ENCODE results near the gene CNIH3.
A peak's percentile ranks its signal among the peaks of the same experiment; 100 is the strongest.
"Not testable (repeated sequence)": the region's sequence is repeated elsewhere in the genome, so short reads cannot be mapped to it uniquely, and the experiment has no call there.

The CNIH3 gene

GRCh38 chr1:224615861-224616755 lies at the start of gene CNIH3:
Gene CNIH3 (plus strand): TSS chr1:224616317. CDS start chr1:224617175, 858 bp downstream.
- DNase-seq (ENCODE audit: low spot score), result peak; percentile 44

- DNase-seq (ENCODE audit: low spot score), result not testable (repeated sequence)
These were observed 49.6 kb upstream of the CNIH3 start for GRCh38 chr1:224566492-224566891.

GRCh38 chr1:224569276-224569675 lies 46.8 kb upstream of the CNIH3 start:
- no peak for DNase-seq (ENCODE audit: low spot score)

- peak; percentile 83 for DNase-seq (ENCODE audit: low spot score)
These were observed 44.1 kb upstream of the CNIH3 start for GRCh38 chr1:224571975-224572374.

- peak; percentile 18 for DNase-seq (ENCODE audit: low spot score)
These were observed 36.6 kb upstream of the CNIH3 start for GRCh38 chr1:224579526-224579925.

GRCh38 chr1:224580006-224580405 lies 36.1 kb upstream of the CNIH3 start:
- no peak for DNase-seq (ENCODE audit: low spot score)

GRCh38 chr1:224582041-224582440 lies 34.1 kb upstream of the CNIH3 start:
- DNase-seq (ENCODE audit: low spot score), result no peak

GRCh38 chr1:224583774-224584173 lies 32.3 kb upstream of the CNIH3 start:
- DNase-seq (ENCODE audit: low spot score), result no peak

GRCh38 chr1:224585051-224585450 lies 31.1 kb upstream of the CNIH3 start:
- no peak for DNase-seq (ENCODE audit: low spot score)

GRCh38 chr1:224587051-224587450 lies 29.1 kb upstream of the CNIH3 start:
- no peak for DNase-seq (ENCODE audit: low spot score)

- no peak for DNase-seq (ENCODE audit: low spot score)
These were observed 27.6 kb upstream of the CNIH3 start for GRCh38 chr1:224588515-224588914.

GRCh38 chr1:224589006-224589405 lies 27.1 kb upstream of the CNIH3 start:
- DNase-seq (ENCODE audit: low spot score), result peak; percentile 16

GRCh38 chr1:224591326-224591725 lies 24.8 kb upstream of the CNIH3 start:
- DNase-seq (ENCODE audit: low spot score), result no peak

GRCh38 chr1:224592636-224593582 lies 23.2 kb upstream of the CNIH3 start:
- peak; percentile 92 for DNase-seq (ENCODE audit: low spot score)

GRCh38 chr1:224594360-224594759 lies 21.8 kb upstream of the CNIH3 start:
- DNase-seq (ENCODE audit: low spot score), result no peak

- DNase-seq (ENCODE audit: low spot score), result no peak
These were observed 21.3 kb upstream of the CNIH3 start for GRCh38 chr1:224594851-224595250.

GRCh38 chr1:224605482-224606181 lies 10.5 kb upstream of the CNIH3 start:
- DNase-seq (ENCODE audit: low spot score), result no peak

GRCh38 chr1:224607188-224608148 lies 8.6 kb upstream of the CNIH3 start:
- DNase-seq (ENCODE audit: low spot score), result no peak

- DNase-seq (ENCODE audit: low spot score), result no peak
These were observed 6.8 kb upstream of the CNIH3 start for GRCh38 chr1:224609333-224609732.

GRCh38 chr1:224612246-224612645 lies 3.9 kb upstream of the CNIH3 start:
- DNase-seq (ENCODE audit: low spot score), result no peak

GRCh38 chr1:224613486-224613885 lies 2.6 kb upstream of the CNIH3 start:
- DNase-seq (ENCODE audit: low spot score), result no peak

All from kidney tubule cell (primary cell).